Ovary (tissue), 3 donors: ENCODE results near the gene SLC7A6OS.

Experiments
- EP300 ChIP-seq: sonication (generic); formaldehyde crosslinking; IDR thresholded peaks from one replicate; pipeline ENCODE4 v1.6.1; 2017; ENCODE audit warnings: antibody characterized with exemption
- TF ChIP-seq, protein P1 (sequence below), 3 donors: fragments of 450-650 bp in 2 of 3; fragments of 200-600 bp in 1 of 3; IDR thresholded peaks; one replicate each; pipeline versions ENCODE4 v1.5.1 to v1.8.0; 2016 to 2022; ENCODE audit warnings: antibody characterized with exemption in 3 of 3, mild to moderate bottlenecking in 1 of 3
- donor health status: DM: no; HTN: no; CAD: no.

DNA sequence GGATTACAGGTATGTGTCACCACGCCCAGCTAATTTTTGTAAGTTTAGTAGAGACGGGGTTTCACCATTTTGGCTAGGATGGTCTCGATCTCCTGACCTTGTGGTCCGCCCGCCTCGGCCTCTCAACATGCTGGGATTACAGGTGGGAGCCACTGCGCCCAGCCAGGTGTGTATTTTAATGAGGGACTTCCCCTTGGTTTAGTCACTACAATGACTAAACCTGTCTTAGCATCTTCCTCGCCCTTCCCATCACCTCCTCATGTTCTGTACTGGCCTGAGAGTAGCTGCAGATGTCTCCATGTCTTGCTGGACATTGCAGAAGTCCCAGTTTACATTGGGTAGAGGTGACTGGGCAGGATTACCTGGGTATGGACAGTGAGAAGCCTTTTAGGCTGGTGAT is 36.9 kb downstream of the SLC7A6OS start:
- TF ChIP-seq, protein P1, sequence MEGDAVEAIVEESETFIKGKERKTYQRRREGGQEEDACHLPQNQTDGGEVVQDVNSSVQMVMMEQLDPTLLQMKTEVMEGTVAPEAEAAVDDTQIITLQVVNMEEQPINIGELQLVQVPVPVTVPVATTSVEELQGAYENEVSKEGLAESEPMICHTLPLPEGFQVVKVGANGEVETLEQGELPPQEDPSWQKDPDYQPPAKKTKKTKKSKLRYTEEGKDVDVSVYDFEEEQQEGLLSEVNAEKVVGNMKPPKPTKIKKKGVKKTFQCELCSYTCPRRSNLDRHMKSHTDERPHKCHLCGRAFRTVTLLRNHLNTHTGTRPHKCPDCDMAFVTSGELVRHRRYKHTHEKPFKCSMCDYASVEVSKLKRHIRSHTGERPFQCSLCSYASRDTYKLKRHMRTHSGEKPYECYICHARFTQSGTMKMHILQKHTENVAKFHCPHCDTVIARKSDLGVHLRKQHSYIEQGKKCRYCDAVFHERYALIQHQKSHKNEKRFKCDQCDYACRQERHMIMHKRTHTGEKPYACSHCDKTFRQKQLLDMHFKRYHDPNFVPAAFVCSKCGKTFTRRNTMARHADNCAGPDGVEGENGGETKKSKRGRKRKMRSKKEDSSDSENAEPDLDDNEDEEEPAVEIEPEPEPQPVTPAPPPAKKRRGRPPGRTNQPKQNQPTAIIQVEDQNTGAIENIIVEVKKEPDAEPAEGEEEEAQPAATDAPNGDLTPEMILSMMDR (IDR thresholded peaks at IDR 0.05): no peak
- no peak for TF ChIP-seq EP300
